HL-60 (cell line): Measurements from ENCODE around the gene ALPL.

Experiments used
- DNase-seq, 2 experiments: peaks; one replicate each; pipeline ENCODE4 v3.0.0-alpha.2; 2010 to 2020; ENCODE audit warnings: low read depth in 1 of 2, low spot score in 1 of 2
- H3K27ac ChIP-seq: fragments of 250-450 bp; sonication (Bioruptor Pico); replicated peaks from 2 replicates; pipeline ENCODE4 v1.5.1; 2020; ENCODE audit warnings: mild to moderate bottlenecking, moderate library complexity
- H3K27me3 ChIP-seq: fragments of 250-450 bp; sonication (Bioruptor Pico); 2 replicates; pipeline ENCODE4 v1.5.1; 2021; ENCODE audit warnings: mild to moderate bottlenecking, moderate library complexity; ENCODE audit not compliant: insufficient read depth, poor library complexity, severe bottlenecking
- H3K4me3 ChIP-seq: replicated peaks from 2 replicates; pipeline ENCODE4 v1.5.1; 2011; ENCODE audit warnings: mild to moderate bottlenecking, control low read depth, low read length; ENCODE audit not compliant: insufficient read depth
- GABPA ChIP-seq: IDR thresholded peaks from 2 replicates; pipeline ENCODE4 v1.6.1; 2012; ENCODE audit warnings: low read depth
- POLR2AphosphoS5 ChIP-seq: IDR thresholded peaks from 2 replicates; pipeline ENCODE4 v1.6.1; 2012; ENCODE audit warnings: low read depth
- SPI1 ChIP-seq: IDR thresholded peaks from 2 replicates; pipeline ENCODE4 v1.6.1; 2012; ENCODE audit warnings: low read depth, mild to moderate bottlenecking, borderline replicate concordance
- TF ChIP-seq, protein P1 (sequence below): IDR thresholded peaks from 2 replicates; pipeline ENCODE4 v1.6.1; 2012; ENCODE audit warnings: low read depth; ENCODE audit not compliant: insufficient replicate concordance
- TF ChIP-seq, protein P2 (sequence below): IDR thresholded peaks from one replicate; pipeline ENCODE4 v1.5.1; 2011; ENCODE audit warnings: low read length, control low read depth, inconsistent platforms; ENCODE audit not compliant: insufficient read depth

Gene ALPL

DNA sequence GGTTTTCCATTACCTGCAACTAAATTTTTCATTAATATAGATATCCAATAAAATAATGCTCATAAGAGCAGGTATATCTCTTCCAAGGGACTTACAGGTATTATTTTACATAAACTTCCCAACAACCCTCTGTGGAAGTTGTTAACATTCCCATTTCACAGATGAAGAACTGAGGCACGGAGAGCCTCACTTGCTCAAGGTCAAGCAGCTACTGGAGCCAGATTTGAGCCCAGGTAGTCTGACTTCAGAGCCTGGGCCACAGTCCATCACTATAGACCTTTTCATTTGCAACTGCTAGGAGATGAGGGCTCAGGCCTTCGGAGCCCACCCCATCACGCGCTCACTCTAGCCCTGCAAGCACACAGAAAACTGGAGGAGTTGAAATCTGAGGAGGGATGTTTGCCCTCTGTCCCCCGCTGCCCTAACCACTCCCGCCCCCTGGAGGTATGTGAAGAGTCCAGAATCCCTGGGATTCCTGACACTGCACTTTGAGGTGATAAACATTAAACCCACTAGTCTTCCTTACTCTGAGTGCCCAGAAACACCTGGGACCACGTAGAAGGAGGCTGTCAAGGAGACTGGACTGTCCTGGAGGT, 11.7 kb upstream of the ALPL start:
- Histone ChIP-seq H3K4me3 (no peak overlapping the region), H3K27me3 (peaks cover 3% of the 10 kb centered on the region), H3K27ac (no peak overlapping the region)
- TF ChIP-seq GABPA, result no peak
- TF ChIP-seq POLR2AphosphoS5, result no peak
- TF ChIP-seq, protein P1, sequence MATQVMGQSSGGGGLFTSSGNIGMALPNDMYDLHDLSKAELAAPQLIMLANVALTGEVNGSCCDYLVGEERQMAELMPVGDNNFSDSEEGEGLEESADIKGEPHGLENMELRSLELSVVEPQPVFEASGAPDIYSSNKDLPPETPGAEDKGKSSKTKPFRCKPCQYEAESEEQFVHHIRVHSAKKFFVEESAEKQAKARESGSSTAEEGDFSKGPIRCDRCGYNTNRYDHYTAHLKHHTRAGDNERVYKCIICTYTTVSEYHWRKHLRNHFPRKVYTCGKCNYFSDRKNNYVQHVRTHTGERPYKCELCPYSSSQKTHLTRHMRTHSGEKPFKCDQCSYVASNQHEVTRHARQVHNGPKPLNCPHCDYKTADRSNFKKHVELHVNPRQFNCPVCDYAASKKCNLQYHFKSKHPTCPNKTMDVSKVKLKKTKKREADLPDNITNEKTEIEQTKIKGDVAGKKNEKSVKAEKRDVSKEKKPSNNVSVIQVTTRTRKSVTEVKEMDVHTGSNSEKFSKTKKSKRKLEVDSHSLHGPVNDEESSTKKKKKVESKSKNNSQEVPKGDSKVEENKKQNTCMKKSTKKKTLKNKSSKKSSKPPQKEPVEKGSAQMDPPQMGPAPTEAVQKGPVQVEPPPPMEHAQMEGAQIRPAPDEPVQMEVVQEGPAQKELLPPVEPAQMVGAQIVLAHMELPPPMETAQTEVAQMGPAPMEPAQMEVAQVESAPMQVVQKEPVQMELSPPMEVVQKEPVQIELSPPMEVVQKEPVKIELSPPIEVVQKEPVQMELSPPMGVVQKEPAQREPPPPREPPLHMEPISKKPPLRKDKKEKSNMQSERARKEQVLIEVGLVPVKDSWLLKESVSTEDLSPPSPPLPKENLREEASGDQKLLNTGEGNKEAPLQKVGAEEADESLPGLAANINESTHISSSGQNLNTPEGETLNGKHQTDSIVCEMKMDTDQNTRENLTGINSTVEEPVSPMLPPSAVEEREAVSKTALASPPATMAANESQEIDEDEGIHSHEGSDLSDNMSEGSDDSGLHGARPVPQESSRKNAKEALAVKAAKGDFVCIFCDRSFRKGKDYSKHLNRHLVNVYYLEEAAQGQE, result no peak
- TF ChIP-seq SPI1, result no peak
- TF ChIP-seq, protein P2, sequence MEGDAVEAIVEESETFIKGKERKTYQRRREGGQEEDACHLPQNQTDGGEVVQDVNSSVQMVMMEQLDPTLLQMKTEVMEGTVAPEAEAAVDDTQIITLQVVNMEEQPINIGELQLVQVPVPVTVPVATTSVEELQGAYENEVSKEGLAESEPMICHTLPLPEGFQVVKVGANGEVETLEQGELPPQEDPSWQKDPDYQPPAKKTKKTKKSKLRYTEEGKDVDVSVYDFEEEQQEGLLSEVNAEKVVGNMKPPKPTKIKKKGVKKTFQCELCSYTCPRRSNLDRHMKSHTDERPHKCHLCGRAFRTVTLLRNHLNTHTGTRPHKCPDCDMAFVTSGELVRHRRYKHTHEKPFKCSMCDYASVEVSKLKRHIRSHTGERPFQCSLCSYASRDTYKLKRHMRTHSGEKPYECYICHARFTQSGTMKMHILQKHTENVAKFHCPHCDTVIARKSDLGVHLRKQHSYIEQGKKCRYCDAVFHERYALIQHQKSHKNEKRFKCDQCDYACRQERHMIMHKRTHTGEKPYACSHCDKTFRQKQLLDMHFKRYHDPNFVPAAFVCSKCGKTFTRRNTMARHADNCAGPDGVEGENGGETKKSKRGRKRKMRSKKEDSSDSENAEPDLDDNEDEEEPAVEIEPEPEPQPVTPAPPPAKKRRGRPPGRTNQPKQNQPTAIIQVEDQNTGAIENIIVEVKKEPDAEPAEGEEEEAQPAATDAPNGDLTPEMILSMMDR, result no peak
- no peak for DNase-seq

DNA sequence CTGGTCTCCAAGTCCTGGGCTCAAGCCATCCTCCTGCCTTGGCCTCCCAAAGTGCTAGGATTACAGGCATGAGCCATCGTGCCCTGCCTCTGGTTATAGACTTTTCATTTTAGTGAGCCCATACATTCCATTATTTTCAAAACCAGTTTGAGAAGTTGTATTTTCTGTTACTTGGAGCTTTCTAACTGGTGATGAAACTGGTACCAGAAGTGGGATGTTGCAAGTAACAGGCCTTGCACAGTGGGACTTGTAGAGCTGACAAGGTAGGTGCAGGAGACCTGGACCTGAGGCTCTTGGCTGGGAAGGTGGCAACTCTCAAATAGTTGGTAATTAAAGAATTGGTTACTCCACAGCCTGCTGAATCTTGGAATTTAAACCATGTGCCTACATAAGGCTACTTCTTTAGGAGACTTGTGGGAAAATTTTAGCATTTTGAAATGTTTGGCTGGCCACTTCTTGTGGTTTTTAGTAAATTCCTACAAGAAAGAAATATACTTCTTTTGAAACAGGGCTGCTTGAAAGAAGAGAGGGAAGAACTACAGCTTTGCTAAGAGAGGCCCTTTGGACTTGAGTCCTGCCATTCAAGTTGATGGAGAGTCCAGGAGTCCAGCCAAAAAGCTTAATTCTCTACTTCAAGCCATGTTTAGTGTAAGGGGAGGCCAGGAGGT, 9.8 kb upstream of the ALPL start:
- H3K27ac ChIP-seq, result no peak overlapping the region
- peaks cover 3% of the 10 kb centered on the region for H3K27me3 ChIP-seq
- no peak for DNase-seq
- H3K4me3 ChIP-seq, result no peak overlapping the region
- TF ChIP-seq GABPA (no peak), POLR2AphosphoS5 (no peak), SPI1 (no peak)
- TF ChIP-seq, protein P1, result no peak
- TF ChIP-seq, protein P2, result no peak

DNA sequence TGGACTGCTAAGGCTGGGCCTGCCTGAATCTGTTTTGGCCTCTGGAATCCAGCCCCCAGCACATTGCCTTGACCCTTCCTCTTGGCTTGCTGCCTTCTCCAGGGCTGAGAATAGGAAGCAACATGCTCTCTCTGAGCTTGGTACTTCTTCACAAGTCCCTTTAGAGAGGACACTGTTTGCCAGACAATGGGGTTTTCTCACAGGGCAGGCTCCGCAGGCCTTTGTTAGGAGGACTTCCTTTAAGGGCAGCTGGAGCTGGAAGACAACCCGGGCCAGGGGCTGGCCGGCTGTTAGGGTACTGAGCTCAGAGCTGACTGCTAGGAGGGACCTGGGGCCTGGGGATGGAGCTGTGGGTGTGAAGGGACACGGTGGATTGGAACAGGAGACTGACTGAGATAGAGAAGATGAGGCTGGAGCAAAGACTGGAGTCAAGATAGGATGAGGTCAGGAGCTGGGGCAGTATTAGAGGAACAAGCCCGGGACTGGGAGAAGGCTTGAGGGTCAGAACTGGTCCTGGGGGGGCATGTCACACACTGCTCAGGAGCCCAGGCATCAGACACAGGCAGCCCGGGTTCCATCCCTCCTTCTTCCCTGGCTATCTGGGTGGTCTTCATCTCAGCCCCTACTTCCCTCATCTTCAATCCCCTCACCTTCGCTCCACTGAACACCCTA, 5.4 kb upstream of the ALPL start:
- H3K4me3 ChIP-seq, result no peak overlapping the region
- TF ChIP-seq POLR2AphosphoS5 (no peak), SPI1 (no peak), GABPA (no peak)
- TF ChIP-seq, protein P2, result no peak
- TF ChIP-seq, protein P1, result no peak
- H3K27ac ChIP-seq, result no peak overlapping the region
- H3K27me3 ChIP-seq, result peaks cover 13% of the 10 kb centered on the region
- no peak for DNase-seq
